ENCODE results near the gene EIF3B.
"Not testable (repeated sequence)": the region's sequence is repeated elsewhere in the genome, so short reads cannot be mapped to it uniquely, and the experiment has no call there.

Gene EIF3B

DNA sequence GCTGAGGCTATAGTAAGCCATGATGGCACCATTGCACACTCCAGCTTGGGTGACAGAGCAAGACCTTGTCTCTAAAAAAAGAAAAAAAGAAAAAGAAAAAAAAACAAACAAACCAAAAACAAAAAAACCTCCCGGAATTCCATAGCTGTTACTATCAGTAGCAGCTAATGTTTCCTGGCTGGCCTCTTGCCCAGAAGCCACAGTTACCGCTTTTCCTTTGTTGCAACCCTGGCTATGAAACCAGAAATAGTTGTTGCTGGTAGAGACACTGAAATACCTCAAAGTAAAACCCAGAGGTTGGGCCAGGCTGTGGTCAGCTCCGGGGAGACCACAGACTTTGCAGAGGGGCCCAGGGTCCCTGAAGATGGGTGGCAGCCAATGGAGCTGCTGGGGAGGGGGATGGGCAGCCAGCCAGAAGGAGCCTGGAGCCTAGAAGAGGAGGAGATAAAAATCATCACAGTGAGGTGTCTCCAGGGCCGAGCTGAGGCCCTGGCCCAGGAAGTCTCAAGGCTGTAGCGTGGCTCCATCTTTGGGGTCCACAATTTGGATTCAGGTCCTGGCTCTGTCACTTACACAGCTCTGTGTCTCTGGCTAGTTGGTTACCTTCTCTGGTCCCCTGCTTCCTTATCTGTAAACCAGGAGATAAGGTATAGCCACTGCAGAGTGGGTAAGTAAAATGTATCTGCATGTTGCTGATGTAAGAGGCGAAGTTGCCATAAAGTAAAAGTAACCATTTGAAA is 45.4 kb downstream of the EIF3B start:
- in situ Hi-C loops (cut with MboI; ENCODE audit: low sequenced_read_pairs), result no loop called here

DNA sequence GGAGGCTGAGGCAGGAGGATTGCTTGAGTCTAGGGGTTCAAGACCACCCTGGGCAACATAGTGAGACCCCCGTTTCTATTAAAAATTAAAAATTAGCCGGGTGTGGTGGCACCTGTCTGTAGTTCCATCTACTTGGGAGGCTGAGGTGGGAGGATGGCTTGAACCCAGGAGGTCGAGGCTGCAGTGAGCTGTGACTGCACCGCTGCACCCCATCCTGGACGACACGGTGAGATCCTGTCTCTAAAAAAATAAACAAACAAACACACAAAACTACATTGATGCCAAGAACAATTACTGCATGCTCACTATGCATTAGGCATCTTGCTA is 48.0 kb downstream of the EIF3B start:
- in situ Hi-C loops (cut with MboI; ENCODE audit: low sequenced_read_pairs), result no loop called here

DNA sequence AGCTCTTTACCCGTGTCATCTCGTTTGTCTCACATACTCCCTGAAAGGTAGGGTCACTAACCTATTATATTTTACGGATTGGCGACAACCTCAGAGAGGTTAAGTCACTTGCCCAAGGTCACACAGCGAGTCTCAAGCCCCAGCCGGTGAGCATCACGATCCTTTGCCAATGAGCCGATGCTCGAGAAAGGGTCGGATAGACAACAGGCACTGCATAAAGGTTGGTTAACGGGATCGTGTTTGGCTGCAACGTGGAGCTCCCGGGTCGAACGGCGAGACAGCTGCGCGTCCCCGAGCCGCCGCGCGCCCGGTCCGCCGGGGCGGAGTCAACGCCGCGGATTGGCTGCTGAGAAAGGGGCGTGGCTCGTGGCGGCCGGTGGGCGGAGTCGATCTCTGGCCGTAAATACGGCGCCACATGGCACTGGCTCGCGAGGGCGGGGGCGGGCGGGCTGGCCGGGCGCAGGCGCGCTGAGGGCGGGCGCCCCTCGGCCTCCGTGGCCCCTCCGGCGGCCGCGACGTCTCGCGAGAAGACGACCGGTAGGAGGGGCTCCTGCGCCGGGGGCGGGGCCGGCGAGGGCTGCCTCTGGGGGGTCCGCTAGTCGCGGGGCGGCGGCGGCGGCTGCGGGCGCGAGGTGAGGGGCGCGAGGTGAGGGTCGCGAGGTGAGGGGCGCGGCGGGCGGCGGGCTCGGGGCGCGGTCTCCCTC is 48.5 kb downstream of the EIF3B start, which contains the start of gene CHST12:
Gene CHST12, plus strand, starts transcription at position 598 of the 704 bp plus-strand sequence. CDS start 29,029 bp downstream, outside the sequence.
- in situ Hi-C loops (cut with MboI; ENCODE audit: low sequenced_read_pairs), result no loop called here

GRCh38 chr7:2403718-2404648 is 49.4 kb downstream of the EIF3B start:
- in situ Hi-C loops (cut with MboI; ENCODE audit: low sequenced_read_pairs), result no loop called here

DNA sequence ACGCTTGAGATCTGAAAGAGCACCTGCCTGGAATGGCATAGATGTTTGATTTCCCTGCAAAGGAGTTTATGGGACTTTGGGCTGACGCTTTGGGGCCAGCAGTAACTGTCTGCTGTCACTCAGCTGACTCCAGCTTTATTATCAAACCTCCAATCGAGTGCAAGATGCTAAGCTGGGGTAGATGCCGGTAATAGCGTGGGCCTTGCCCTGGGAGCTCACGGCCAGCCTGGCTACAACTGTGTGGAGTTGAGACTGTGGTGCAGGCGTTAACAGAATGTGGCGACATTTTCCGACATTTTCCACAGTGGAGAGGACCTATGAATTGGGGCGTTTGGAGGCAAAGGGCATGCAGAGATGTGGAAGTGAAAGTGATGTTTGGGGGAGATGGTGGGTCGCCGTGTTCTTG is 50.1 kb downstream of the EIF3B start:
- in situ Hi-C loops (cut with MboI; ENCODE audit: low sequenced_read_pairs), result no loop called here

- in situ Hi-C loops (cut with MboI; ENCODE audit: low sequenced_read_pairs), result no loop called here
Observed at GRCh38 chr7:2405201-2405600, 50.6 kb downstream of the EIF3B start.

GRCh38 chr7:2405601-2406345 is 51.1 kb downstream of the EIF3B start:
- in situ Hi-C loops (cut with MboI; ENCODE audit: low sequenced_read_pairs), result no loop called here

DNA sequence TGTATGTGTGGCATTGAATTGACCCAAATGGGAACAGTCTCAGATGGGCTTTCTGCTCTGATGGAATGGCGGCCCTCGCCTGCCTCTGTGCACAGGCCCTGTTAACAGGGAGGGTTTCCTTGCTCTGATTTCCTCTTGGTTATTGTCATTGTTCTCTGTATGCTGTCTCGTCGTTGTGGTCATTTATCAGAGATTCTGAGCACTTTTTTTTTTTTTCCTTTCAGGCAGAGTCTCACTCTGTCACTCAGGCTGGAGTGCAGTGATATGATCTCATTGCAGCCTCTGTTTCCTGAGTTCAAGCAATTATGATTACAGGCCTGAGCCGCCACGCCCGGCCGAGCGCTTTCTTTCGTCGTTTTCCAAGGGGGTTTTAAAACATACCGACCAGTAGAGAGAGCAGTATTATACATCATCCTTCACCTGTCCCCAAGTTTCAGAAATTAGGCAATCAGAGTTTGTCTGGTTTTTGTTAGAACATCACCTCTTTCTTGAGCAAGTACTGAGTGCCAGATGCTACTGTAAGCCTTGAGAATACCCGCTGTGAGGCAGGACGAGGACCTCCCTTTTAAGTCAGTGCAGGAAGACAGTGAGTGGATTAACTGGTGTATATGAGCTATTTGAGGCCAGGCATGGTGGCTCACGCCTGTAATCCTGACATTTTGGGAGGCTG is 55.3 kb downstream of the EIF3B start:
- in situ Hi-C loops (cut with MboI; ENCODE audit: low sequenced_read_pairs), result no loop called here

DNA sequence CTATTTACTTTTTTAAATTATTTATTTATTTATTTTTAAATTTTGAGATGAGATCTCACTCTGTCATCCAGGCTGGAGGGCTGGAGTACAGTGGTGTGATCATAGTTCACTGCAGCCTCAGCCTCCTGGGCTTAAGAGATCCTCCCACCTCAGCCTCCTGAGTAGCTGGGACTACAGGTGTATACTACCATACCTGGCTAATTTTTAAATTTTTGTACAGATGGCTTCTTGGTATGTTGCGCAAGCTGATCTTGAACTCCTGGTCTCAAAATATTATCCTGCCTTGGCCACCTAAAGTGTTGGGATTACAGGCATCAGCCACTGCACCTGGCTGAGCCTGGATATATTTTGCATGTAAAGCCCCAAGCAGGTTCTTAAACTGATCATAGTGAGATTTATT is 56.4 kb downstream of the EIF3B start:
- in situ Hi-C loops (cut with MboI; ENCODE audit: low sequenced_read_pairs), result no loop called here

- in situ Hi-C loops (cut with MboI; ENCODE audit: low sequenced_read_pairs), result no loop called here
Observed at GRCh38 chr7:2411815-2412586, 57.4 kb downstream of the EIF3B start.

DNA sequence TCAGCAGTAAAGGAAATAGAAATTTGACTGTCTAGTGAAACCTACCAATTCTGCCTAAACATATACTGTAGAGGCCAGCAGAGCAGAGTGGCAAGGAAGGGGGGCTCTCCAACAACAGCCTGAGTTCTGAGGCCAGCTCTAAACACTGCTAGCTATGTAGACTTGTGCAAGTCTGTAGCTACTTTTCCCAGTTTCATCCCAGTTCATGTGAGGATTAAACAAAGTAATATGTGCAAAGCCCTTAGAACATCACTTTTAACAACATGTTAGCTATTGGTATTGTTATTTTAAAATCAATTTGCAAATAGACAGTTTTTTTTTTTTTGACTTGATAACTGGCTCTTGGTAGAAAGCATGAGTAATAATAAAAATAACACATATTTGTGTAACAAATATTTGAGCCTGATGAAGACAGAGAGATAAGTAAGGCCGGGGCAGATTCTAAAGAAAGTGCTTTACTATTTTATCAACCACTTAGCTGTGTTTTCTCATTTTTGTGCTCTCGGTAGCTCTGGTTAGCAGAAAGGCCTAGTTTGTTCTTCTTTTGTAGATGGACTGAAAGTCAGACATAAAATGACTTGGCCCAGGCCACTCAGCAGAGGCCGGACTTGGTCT is 58.1 kb downstream of the EIF3B start:
- in situ Hi-C loops (cut with MboI; ENCODE audit: low sequenced_read_pairs), result no loop called here

DNA sequence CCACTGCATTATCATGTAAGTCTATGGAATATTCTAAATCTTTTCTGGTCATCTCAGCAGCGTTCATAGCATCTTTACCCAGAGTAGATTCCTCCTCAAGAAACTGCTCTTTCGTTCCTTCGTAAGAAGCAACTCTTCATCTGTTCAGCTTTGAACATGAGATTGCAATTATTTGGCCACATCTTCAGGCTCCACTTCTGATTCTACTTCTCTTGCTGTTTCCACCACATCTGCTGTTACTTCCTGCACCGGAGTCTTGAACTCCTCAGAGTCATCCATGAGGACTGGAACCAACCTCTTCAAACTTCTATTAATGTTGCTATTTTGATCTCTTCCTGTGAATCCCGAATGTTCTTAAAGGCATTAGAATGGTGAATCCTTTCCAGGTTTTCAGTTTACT is 61.4 kb downstream of the EIF3B start:
- in situ Hi-C loops (cut with MboI; ENCODE audit: low sequenced_read_pairs), result no loop called here

- in situ Hi-C loops (cut with MboI; ENCODE audit: low sequenced_read_pairs), result no loop called here
Observed at GRCh38 chr7:2416650-2417049, 62.0 kb downstream of the EIF3B start.

DNA sequence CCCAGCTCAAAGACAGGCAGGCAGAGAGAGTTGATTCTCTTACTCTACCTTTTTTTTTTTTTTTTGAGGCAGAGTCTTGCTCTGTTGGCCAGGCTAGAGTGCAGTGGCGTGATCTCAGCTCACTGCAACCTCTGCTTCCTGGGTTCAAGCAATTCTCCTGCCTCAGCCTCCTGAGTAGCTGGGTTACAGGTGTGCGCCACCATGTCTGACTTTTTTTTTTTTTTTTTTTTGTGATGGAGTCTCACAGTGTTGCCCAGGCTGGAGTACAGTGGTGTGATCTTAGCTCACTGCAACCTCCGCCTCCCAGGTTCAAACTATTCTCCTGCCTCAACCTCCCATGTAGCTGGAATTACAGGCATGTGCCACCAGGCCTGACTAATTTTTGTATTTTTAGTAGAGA is 62.6 kb downstream of the EIF3B start:
- in situ Hi-C loops (cut with MboI; ENCODE audit: low sequenced_read_pairs), result not testable (repeated sequence)

DNA sequence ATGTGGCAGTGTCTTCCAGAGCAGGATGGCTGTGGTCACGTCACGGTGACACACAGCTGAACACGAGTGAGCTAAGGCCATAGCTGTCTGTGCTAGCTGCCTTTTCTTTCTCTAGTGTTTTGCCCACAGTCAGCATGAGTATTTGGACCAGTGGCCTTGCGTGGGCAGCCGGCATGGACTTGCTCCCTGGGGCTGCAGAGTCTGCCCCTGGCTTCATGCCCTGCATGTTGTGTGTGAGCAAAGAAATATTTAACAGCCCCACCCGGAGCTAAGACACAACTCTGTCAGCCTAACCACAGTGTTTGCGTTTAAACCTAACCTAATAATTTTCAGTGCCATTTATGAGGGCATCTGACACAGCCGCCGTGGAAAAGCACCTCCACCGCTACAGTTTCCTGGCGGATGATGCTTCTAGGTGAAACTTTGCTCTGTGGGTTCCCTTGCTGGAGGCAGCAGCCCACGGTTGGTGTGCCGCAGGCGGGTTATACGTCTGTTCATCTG is 63.4 kb downstream of the EIF3B start:
- in situ Hi-C loops (cut with MboI; ENCODE audit: low sequenced_read_pairs), result no loop called here

GRCh38 chr7:2420216-2420933 is 65.7 kb downstream of the EIF3B start:
- in situ Hi-C loops (cut with MboI; ENCODE audit: low sequenced_read_pairs), result no loop called here

GRCh38 chr7:2421943-2422310 is 67.3 kb downstream of the EIF3B start:
- in situ Hi-C loops (cut with MboI; ENCODE audit: low sequenced_read_pairs), result no loop called here

DNA sequence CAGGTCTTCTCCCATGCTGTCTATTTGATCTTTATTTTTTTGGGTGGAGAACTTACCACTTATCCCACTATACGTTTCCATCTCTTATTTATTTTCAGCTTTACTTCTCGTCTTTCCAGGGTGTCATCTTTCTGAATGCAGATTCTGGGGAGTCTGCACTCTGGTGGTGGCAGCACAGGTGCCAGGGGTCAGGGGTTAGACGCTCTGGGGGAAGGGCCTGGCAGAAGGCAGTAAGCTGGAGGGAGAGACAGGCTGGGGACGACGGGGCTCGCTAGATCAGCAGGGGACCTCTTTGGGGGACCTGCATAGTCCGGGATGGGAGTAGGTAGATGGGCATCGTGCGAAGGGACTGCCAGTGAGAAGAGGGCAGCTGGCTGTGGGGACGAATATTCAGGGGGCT is 71.1 kb downstream of the EIF3B start:
- in situ Hi-C loops (cut with MboI; ENCODE audit: low sequenced_read_pairs), result no loop called here
